DND-41 (cell line): ENCODE measurements around the gene BLOC1S2.

Experiments used
- ATAC-seq: fragments of 200-7000 bp; cut with Tn5 transposase; 3 replicates; pipeline ENCODE4 v1.9.1; 2021; ENCODE audit warnings: low read depth; ENCODE audit not compliant: insufficient read depth
- DNase-seq: peaks from one replicate; pipeline ENCODE4 v3.0.0-alpha.2; 2020
- H2AFZ ChIP-seq: 2 replicates; pipeline ENCODE4 v1.6.0; 2012; ENCODE audit warnings: low read depth, low read length
- H3K27ac ChIP-seq: 2 replicates; pipeline ENCODE4 v1.5.1; 2012; ENCODE audit warnings: low read length, inconsistent platforms
- H3K27me3 ChIP-seq: fragments of 200-600 bp; sonication (generic); 2 replicates; pipeline ENCODE4 v1.6.0; 2012; ENCODE audit warnings: low read length, mild to moderate bottlenecking, inconsistent platforms; ENCODE audit not compliant: insufficient read depth, poor library complexity
- H3K36me3 ChIP-seq: 2 replicates; pipeline ENCODE4 v1.5.1; 2012; ENCODE audit warnings: low read length, inconsistent platforms; ENCODE audit not compliant: insufficient read depth
- H3K4me1 ChIP-seq: 2 replicates; pipeline ENCODE4 v1.5.1; 2012; ENCODE audit warnings: mild to moderate bottlenecking, low read length; ENCODE audit not compliant: insufficient read depth
- H3K4me2 ChIP-seq: 2 replicates; pipeline ENCODE4 v1.6.0; 2012; ENCODE audit warnings: mild to moderate bottlenecking, moderate library complexity, low read length, inconsistent platforms; ENCODE audit not compliant: insufficient read depth
- H3K4me3 ChIP-seq, 2 experiments: fragments of 200-600 bp in 1 of 2; shearing (Covaris generic) in 1 of 2; 2 replicates each; pipeline ENCODE4 v1.5.1; 2012 to 2016; ENCODE audit warnings: inconsistent platforms in 2 of 2, low read length in 2 of 2, mild to moderate bottlenecking in 2 of 2, low read depth in 1 of 2, moderate library complexity in 1 of 2
- H3K79me2 ChIP-seq: 2 replicates; pipeline ENCODE4 v1.6.0; 2012; ENCODE audit warnings: low read length, inconsistent platforms; ENCODE audit not compliant: insufficient read depth
- H3K9ac ChIP-seq: 2 replicates; pipeline ENCODE4 v1.6.0; 2012; ENCODE audit warnings: low read depth, mild to moderate bottlenecking, inconsistent platforms, low read length, moderate library complexity
- H3K9me3 ChIP-seq: 2 replicates; pipeline ENCODE4 v1.5.1; 2012; ENCODE audit warnings: low read length, moderate library complexity, mild to moderate bottlenecking, inconsistent platforms; ENCODE audit not compliant: insufficient read depth, severe bottlenecking
- H4K20me1 ChIP-seq: 2 replicates; pipeline ENCODE4 v1.6.0; 2012; ENCODE audit warnings: low read length; ENCODE audit not compliant: insufficient read depth
- EZH2 ChIP-seq: IDR thresholded peaks from 3 replicates; pipeline ENCODE4 v1.6.1; 2012; ENCODE audit warnings: borderline replicate concordance, low read depth, mild to moderate bottlenecking, moderate library complexity, low read length, inconsistent platforms; ENCODE audit not compliant: severe bottlenecking
- TF ChIP-seq, protein P1 (sequence below): IDR thresholded peaks from 2 replicates; pipeline ENCODE4 v1.5.1; 2012; ENCODE audit warnings: borderline replicate concordance, low read length, moderate library complexity, mild to moderate bottlenecking; ENCODE audit not compliant: poor library complexity, severe bottlenecking; ENCODE audit errors: extremely low read depth

BLOC1S2 gene

GRCh38 chr10:100232101-100232500 lies 54.4 kb downstream of the BLOC1S2 start:
- no peak for DNase-seq
- peaks cover 52% of the 10 kb centered on the region for H3K36me3 ChIP-seq

DNA sequence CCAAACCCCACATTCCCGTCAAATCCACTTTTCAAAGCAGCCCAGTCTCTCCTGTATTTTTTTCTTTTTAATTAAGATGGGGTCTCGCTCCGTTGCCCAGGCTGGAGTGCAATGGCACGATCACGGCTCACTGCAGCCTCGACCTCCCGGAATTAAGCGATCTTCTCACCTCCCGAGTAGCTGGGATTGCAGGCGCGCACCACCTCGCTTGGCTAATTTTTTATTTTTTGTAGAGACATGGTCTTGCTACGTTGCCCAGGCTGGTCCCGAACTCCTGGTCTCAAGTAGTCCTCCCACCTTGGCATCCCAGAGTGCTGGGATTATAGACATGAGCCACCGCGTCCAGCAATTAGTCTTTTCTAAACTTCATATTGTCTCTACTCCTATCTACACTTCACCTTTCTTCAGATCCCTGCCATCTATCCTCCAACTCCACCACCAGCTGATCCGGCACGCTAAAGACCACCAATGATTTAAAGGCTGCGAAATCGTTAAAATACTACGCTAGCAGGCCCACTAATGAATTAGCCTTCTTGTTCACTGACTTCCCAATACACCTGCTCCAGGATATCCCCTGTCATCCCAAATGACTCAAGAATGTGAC lies 56.6 kb downstream of the BLOC1S2 start:
- no peaks in the 10 kb centered on the region for H3K27me3 ChIP-seq
- H3K36me3 ChIP-seq = peaks cover 42% of the 10 kb centered on the region
- peaks cover 29% of the 10 kb centered on the region for H3K4me1 ChIP-seq
- DNase-seq = peak; percentile 10
- no peaks in the 10 kb centered on the region; the same call in 1 of the 2 replicates for H4K20me1 ChIP-seq
- no peak; the same call in 2 of the 3 replicates for ATAC-seq
- peak overlapping the region; percentile 64 for H3K9ac ChIP-seq
- H3K4me2 ChIP-seq = peak overlapping the region; percentile 76
- TF ChIP-seq, protein P1, sequence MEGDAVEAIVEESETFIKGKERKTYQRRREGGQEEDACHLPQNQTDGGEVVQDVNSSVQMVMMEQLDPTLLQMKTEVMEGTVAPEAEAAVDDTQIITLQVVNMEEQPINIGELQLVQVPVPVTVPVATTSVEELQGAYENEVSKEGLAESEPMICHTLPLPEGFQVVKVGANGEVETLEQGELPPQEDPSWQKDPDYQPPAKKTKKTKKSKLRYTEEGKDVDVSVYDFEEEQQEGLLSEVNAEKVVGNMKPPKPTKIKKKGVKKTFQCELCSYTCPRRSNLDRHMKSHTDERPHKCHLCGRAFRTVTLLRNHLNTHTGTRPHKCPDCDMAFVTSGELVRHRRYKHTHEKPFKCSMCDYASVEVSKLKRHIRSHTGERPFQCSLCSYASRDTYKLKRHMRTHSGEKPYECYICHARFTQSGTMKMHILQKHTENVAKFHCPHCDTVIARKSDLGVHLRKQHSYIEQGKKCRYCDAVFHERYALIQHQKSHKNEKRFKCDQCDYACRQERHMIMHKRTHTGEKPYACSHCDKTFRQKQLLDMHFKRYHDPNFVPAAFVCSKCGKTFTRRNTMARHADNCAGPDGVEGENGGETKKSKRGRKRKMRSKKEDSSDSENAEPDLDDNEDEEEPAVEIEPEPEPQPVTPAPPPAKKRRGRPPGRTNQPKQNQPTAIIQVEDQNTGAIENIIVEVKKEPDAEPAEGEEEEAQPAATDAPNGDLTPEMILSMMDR = no peak
- TF ChIP-seq EZH2 = no peak
- H3K4me3 ChIP-seq = peak overlapping the region; percentile 55 to 84; a peak in 3 of 4 replicates
- H3K27ac ChIP-seq = peak overlapping the region; percentile 88
- peaks cover 45% of the 10 kb centered on the region for H3K79me2 ChIP-seq
- no peaks in the 10 kb centered on the region for H3K9me3 ChIP-seq
- H2AFZ ChIP-seq = peak overlapping the region; percentile 78

More at GRCh38 chr10:100232101-100232500, 54.4 kb downstream of the BLOC1S2 start:
- TF ChIP-seq, protein P1 = no peak
- no peak for TF ChIP-seq EZH2
- Histone ChIP-seq H3K9ac (no peak overlapping the region), H2AFZ (no peak overlapping the region), H3K4me3 (no peak overlapping the region), H3K4me1 (peaks cover 28% of the 10 kb centered on the region), H3K4me2 (no peak overlapping the region), H3K27ac (no peak overlapping the region), H3K79me2 (peaks cover 26% of the 10 kb centered on the region), H4K20me1 (no peaks in the 10 kb centered on the region; the same call in 1 of the 2 replicates), H3K27me3 (no peaks in the 10 kb centered on the region), H3K9me3 (no peaks in the 10 kb centered on the region)
- no peak for ATAC-seq

GRCh38 chr10:100223879-100224278 lies 62.6 kb downstream of the BLOC1S2 start:
- peaks cover 36% of the 10 kb centered on the region for H3K79me2 ChIP-seq

More at GRCh38 chr10:100223879-100224278, 62.6 kb downstream of the BLOC1S2 start:
- ATAC-seq (no peak), DNase-seq (no peak)
- no peak overlapping the region for H3K4me2 ChIP-seq
- no peaks in the 10 kb centered on the region for H3K27me3 ChIP-seq
- H3K36me3 ChIP-seq = peaks cover 61% of the 10 kb centered on the region; the same call in 1 of the 2 replicates
- peaks cover 17% of the 10 kb centered on the region for H3K4me1 ChIP-seq
- H3K4me3 ChIP-seq = no peak overlapping the region
- peaks cover 3% of the 10 kb centered on the region; the same call in 1 of the 2 replicates for H4K20me1 ChIP-seq
- H3K27ac ChIP-seq = no peak overlapping the region
- no peaks in the 10 kb centered on the region for H3K9me3 ChIP-seq
- TF ChIP-seq EZH2 = no peak
- TF ChIP-seq, protein P1 = no peak
- H2AFZ ChIP-seq = no peak overlapping the region
- H3K9ac ChIP-seq = no peak overlapping the region
